DND-41 (cell line): ENCODE results near the gene OR2A2.

Experiments
- CTCF ChIP-seq: IDR thresholded peaks from 2 replicates; pipeline ENCODE4 v1.5.1; 2012; ENCODE audit warnings: borderline replicate concordance, low read length, moderate library complexity, mild to moderate bottlenecking; ENCODE audit not compliant: poor library complexity, severe bottlenecking; ENCODE audit errors: extremely low read depth
- EZH2 ChIP-seq: IDR thresholded peaks from 3 replicates; pipeline ENCODE4 v1.6.1; 2012; ENCODE audit warnings: borderline replicate concordance, low read depth, mild to moderate bottlenecking, moderate library complexity, low read length, inconsistent platforms; ENCODE audit not compliant: severe bottlenecking

DNA sequence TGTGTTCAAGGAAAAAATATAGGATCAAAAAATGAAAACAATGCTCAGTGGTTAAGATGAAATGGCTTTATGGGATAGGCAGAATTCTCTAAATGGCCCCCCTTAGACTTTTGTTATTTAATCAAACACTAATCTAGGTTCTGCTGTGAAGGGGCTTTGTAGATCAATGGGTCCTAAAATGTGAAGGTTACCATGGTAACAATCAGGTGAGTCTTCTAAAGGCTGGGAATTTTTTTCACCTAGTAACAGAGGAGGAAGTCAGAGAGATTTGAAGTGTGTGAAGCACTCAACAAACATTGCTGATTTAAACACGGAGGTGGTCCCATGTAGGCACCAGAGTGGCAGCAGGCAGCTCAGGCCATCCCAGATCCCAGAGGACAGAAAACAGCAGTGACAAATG is 24.7 kb downstream of the OR2A2 start:
- TF ChIP-seq CTCF: no peak
- TF ChIP-seq EZH2: no peak
